Measurements from ENCODE around the gene BAG1. TPM values are rescaled to one million over a fixed set of nuclear protein-coding genes. Genes with fewer than 3 reads are reported as not detected.

BAG1 gene
- total RNA-seq, 2 donors from 2014 or later, result 38.7 to 39.9 TPM

GRCh38 chr9:33230756-33231622 is 33.5 kb downstream of the BAG1 start:
- no peaks in the 10 kb centered on the region for H3K9me3 Mint-ChIP-seq
- no peaks in the 10 kb centered on the region for H3K4me1 ChIP-seq (ENCODE audit: control insufficient read depth, insufficient read depth, low read length)
- no peaks in the 10 kb centered on the region for H3K36me3 ChIP-seq (ENCODE audit: control insufficient read depth, insufficient read depth, low read length)
- H3K9ac ChIP-seq (ENCODE audit: extremely low read depth, low read length, poor library complexity, severe bottlenecking), result no peak overlapping the region
- H3K4me3 ChIP-seq (ENCODE audit: low read length), result no peak overlapping the region
- no peak overlapping the region for H3K4me3 Mint-ChIP-seq
- H3K36me3 Mint-ChIP-seq (ENCODE audit: low read depth), result no peaks in the 10 kb centered on the region
- H3K27me3 ChIP-seq (ENCODE audit: control insufficient read depth, insufficient read depth, low read length, poor library complexity, severe bottlenecking), result peaks cover 38% of the 10 kb centered on the region
- peaks cover 27% of the 10 kb centered on the region for H3K27me3 Mint-ChIP-seq (ENCODE audit: insufficient read depth)
- H3K4me1 Mint-ChIP-seq, result no peaks in the 10 kb centered on the region
- no peak overlapping the region for H3K27ac Mint-ChIP-seq
- DNase-seq, result no peak
- no peak overlapping the region for H3K27ac ChIP-seq (ENCODE audit: low read depth, low read length)
- no peaks in the 10 kb centered on the region for H3K9me3 ChIP-seq (ENCODE audit: control insufficient read depth, low read length)
- TF ChIP-seq CTCF (conservative IDR thresholded peaks at IDR 0.05), result no peak
- 89 to 91% methylated on average over 13 of the region's 13 CpGs for WGBS, 2 experiments (ENCODE audit: insufficient coverage in 1 of 2, insufficient read length in 1 of 2)

GRCh38 chr9:33229359-33230114 is 35.0 kb downstream of the BAG1 start:
- Mint-ChIP-seq H3K4me3 (no peak overlapping the region), H3K27me3 (ENCODE audit: insufficient read depth) (peaks cover 16% of the 10 kb centered on the region), H3K4me1 (peaks cover 6% of the 10 kb centered on the region), H3K27ac (no peak overlapping the region), H3K9me3 (no peaks in the 10 kb centered on the region), H3K36me3 (ENCODE audit: low read depth) (no peaks in the 10 kb centered on the region)
- H3K9me3 ChIP-seq (ENCODE audit: control insufficient read depth, low read length), result no peaks in the 10 kb centered on the region
- peak; percentile 67 for TF ChIP-seq CTCF (conservative IDR thresholded peaks at IDR 0.05)
- H3K4me3 ChIP-seq (ENCODE audit: low read length), result no peak overlapping the region
- no peak overlapping the region for H3K9ac ChIP-seq (ENCODE audit: extremely low read depth, low read length, poor library complexity, severe bottlenecking)
- no peaks in the 10 kb centered on the region for H3K4me1 ChIP-seq (ENCODE audit: control insufficient read depth, insufficient read depth, low read length)
- peaks cover 24% of the 10 kb centered on the region for H3K27me3 ChIP-seq (ENCODE audit: control insufficient read depth, insufficient read depth, low read length, poor library complexity, severe bottlenecking)
- H3K36me3 ChIP-seq (ENCODE audit: control insufficient read depth, insufficient read depth, low read length), result no peaks in the 10 kb centered on the region
- peak; percentile 72 for DNase-seq
- no peak overlapping the region for H3K27ac ChIP-seq (ENCODE audit: low read depth, low read length)
- 80 to 92% methylated on average over 4 to 8 of the region's 9 CpGs for WGBS, 2 experiments (ENCODE audit: insufficient coverage in 1 of 2, insufficient read length in 1 of 2)

- H3K27me3 Mint-ChIP-seq (ENCODE audit: insufficient read depth), result peaks cover 10% of the 10 kb centered on the region
- no peaks in the 10 kb centered on the region for H3K9me3 Mint-ChIP-seq
- Histone ChIP-seq H3K9me3 (ENCODE audit: control insufficient read depth, low read length) (no peaks in the 10 kb centered on the region), H3K4me3 (ENCODE audit: low read length) (no peak overlapping the region), H3K27me3 (ENCODE audit: control insufficient read depth, insufficient read depth, low read length, poor library complexity, severe bottlenecking) (peaks cover 19% of the 10 kb centered on the region), H3K9ac (ENCODE audit: extremely low read depth, low read length, poor library complexity, severe bottlenecking) (no peak overlapping the region), H3K27ac (ENCODE audit: low read depth, low read length) (no peak overlapping the region), H3K36me3 (ENCODE audit: control insufficient read depth, insufficient read depth, low read length) (no peaks in the 10 kb centered on the region), H3K4me1 (ENCODE audit: control insufficient read depth, insufficient read depth, low read length) (no peaks in the 10 kb centered on the region)
- no peak for TF ChIP-seq CTCF (conservative IDR thresholded peaks at IDR 0.05)
- DNase-seq, result no peak
- peak overlapping the region; percentile 50 for H3K27ac Mint-ChIP-seq
- 90% methylated on average over 4 of the region's 4 CpGs; no CpG with 5 or more reads in 1 of the 2 experiments for WGBS, 2 experiments (ENCODE audit: insufficient coverage in 1 of 2, insufficient read length in 1 of 2)
- H3K4me3 Mint-ChIP-seq, result no peak overlapping the region
- peaks cover 6% of the 10 kb centered on the region for H3K4me1 Mint-ChIP-seq
- no peaks in the 10 kb centered on the region for H3K36me3 Mint-ChIP-seq (ENCODE audit: low read depth)
These were observed 35.9 kb downstream of the BAG1 start for GRCh38 chr9:33228606-33229005.
